CD4-positive, alpha-beta memory T cell (primary cell): ENCODE data around the gene GGN. TPM values are rescaled to one million over a fixed set of nuclear protein-coding genes. Genes with fewer than 3 reads are reported as not detected.
"Not testable (repeated sequence)": the region's sequence is repeated elsewhere in the genome, so short reads cannot be mapped to it uniquely, and the experiment has no call there.

Experiments
- CTCF ChIA-PET: fragments of 350-600 bp; sonication (Branson Sonifier 250); formaldehyde crosslinking; loops from one replicate; lab custom pipeline; 2021; ENCODE audit warnings: inconsistent platforms; ENCODE audit not compliant: partially characterized antibody; lab: Charles Lee
- POLR2A ChIA-PET: fragments of 350-600 bp; sonication (Branson Sonifier 250); formaldehyde crosslinking; loops from one replicate; lab custom pipeline; 2021; ENCODE audit not compliant: partially characterized antibody; lab: Charles Lee
- DNase-seq, 5 donors: peaks; one replicate each; pipeline versions ENCODE4 v3.0.0 to v3.0.0-alpha.2; 2020 to 2022; ENCODE audit warnings: mixed read lengths in 1 of 5
- H3K27ac ChIP-seq: one replicate; pipeline ENCODE4 v1.7.0; 2013; ENCODE audit warnings: low read depth, low read length
- H3K27me3 ChIP-seq: 2 replicates; pipeline ENCODE4 v1.7.0; 2013; ENCODE audit warnings: mild to moderate bottlenecking, low read length, moderate library complexity; ENCODE audit not compliant: insufficient read depth
- H3K36me3 ChIP-seq: 2 replicates; pipeline ENCODE4 v1.7.0; 2013; ENCODE audit warnings: mild to moderate bottlenecking, low read length, moderate library complexity; ENCODE audit not compliant: insufficient read depth
- H3K4me1 ChIP-seq: 2 replicates; pipeline ENCODE4 v1.7.0; 2013; ENCODE audit warnings: mild to moderate bottlenecking, low read length, moderate library complexity; ENCODE audit not compliant: insufficient read depth
- H3K4me3 ChIP-seq, 2 donors: one replicate each; pipeline ENCODE4 v1.7.0; 2013; ENCODE audit warnings: low read length in 2 of 2, mild to moderate bottlenecking in 1 of 2
- H3K9me3 ChIP-seq, 2 donors: one replicate each; pipeline ENCODE4 v1.7.0; 2013; ENCODE audit warnings: low read length in 2 of 2, control low read depth in 1 of 2; ENCODE audit not compliant: control insufficient read depth in 1 of 2
- H3K27ac Mint-ChIP-seq, 7 donors: one replicate each; pipeline ENCODE4 v1.8.0; 2020 to 2021; ENCODE audit warnings: mixed read lengths in 7 of 7, mild to moderate bottlenecking in 6 of 7, inconsistent platforms in 3 of 7, moderate library complexity in 3 of 7
- H3K27me3 Mint-ChIP-seq, 2 donors: one replicate each; pipeline ENCODE4 v1.8.0; 2020 to 2021; ENCODE audit warnings: mixed read lengths in 2 of 2
- H3K36me3 Mint-ChIP-seq, 2 donors: one replicate each; pipeline ENCODE4 v1.8.0; 2020 to 2021; ENCODE audit warnings: mixed read lengths in 2 of 2, inconsistent platforms in 1 of 2, mild to moderate bottlenecking in 1 of 2
- H3K4me1 Mint-ChIP-seq, 4 donors: one replicate each; pipeline ENCODE4 v1.8.0; 2020 to 2021; ENCODE audit warnings: mixed read lengths in 4 of 4, mild to moderate bottlenecking in 1 of 4
- H3K4me3 Mint-ChIP-seq, 8 donors: one replicate each; pipeline ENCODE4 v1.8.0; 2020 to 2021; ENCODE audit warnings: mixed read lengths in 8 of 8, mild to moderate bottlenecking in 7 of 8, moderate library complexity in 6 of 8, inconsistent platforms in 3 of 8
- H3K9me3 Mint-ChIP-seq, 8 donors: one replicate each; pipeline ENCODE4 v1.8.0; 2020 to 2021; ENCODE audit warnings: mixed read lengths in 8 of 8, mild to moderate bottlenecking in 5 of 8, inconsistent platforms in 3 of 8, moderate library complexity in 1 of 8
- intact Hi-C: fragments of 100-400 bp; cut with micrococcal nuclease; formaldehyde crosslinking; loops from one replicate; pipeline ENCODE4 v1.15.1; 2023
- polyA plus RNA-seq, 2 donors: library from polyadenylated mRNA; unstranded; fragments of 300-500 nt; fragmentation: Illumina TruSeq; gene quantifications; one replicate each; pipeline ENCODE4 v1.2.3, GENCODE V29; 2021
- total RNA-seq, 2 experiments: library from RNA; stranded (reverse); gene quantifications; one replicate each; pipeline ENCODE4 v1.2.3, GENCODE V29; 2021

GGN gene
- total and polyA plus RNA-seq, 4 experiments from 2014 or later, result 0.15 TPM; not detected in 3

GRCh38 chr19:38352611-38353010, 35.2 kb downstream of the GGN start:
- intact Hi-C loops, result no loop called here
- Mint-ChIP-seq H3K4me1 (no peaks in the 10 kb centered on the region), H3K27ac (peak overlapping the region in 1 of 7 donors; percentile 47), H3K4me3 (no peak overlapping the region), H3K36me3 (no peaks in the 10 kb centered on the region), H3K27me3 (no peaks in the 10 kb centered on the region), H3K9me3 (no peaks in the 10 kb centered on the region)
- DNase-seq, result no peak
- H3K27me3 ChIP-seq, result no peaks in the 10 kb centered on the region
- no peaks in the 10 kb centered on the region for H3K4me1 ChIP-seq
- ChIA-PET POLR2A (interaction anchor here (0.6 to 0.7 kb wide), 2 partner anchors 74 to 1232 kb away, joined by 3 read pairs; no protein-coding TSS in a partner anchor), CTCF (no interaction called here)
- H3K9me3 ChIP-seq, result no peaks in the 10 kb centered on the region
- H3K36me3 ChIP-seq, result no peaks in the 10 kb centered on the region
- H3K27ac ChIP-seq, result no peak overlapping the region
- no peak overlapping the region for H3K4me3 ChIP-seq

- no peak overlapping the region for H3K27ac Mint-ChIP-seq
Observed at GRCh38 chr19:38351865-38352395, 35.9 kb downstream of the GGN start.

GRCh38 chr19:38350883-38351282, 37.0 kb downstream of the GGN start:
- no peak for DNase-seq
- no peak overlapping the region for H3K4me3 Mint-ChIP-seq
- H3K27me3 Mint-ChIP-seq, result no peaks in the 10 kb centered on the region
- H3K27ac Mint-ChIP-seq, result no peak overlapping the region
- Histone ChIP-seq H3K4me3 (no peak overlapping the region), H3K27ac (no peak overlapping the region), H3K27me3 (no peaks in the 10 kb centered on the region), H3K9me3 (no peaks in the 10 kb centered on the region), H3K36me3 (no peaks in the 10 kb centered on the region), H3K4me1 (no peaks in the 10 kb centered on the region)
- peaks cover 0 to 1% of the 10 kb centered on the region in 2 donors for H3K36me3 Mint-ChIP-seq
- no peaks in the 10 kb centered on the region for H3K4me1 Mint-ChIP-seq
- ChIA-PET CTCF (no interaction called here), POLR2A (interaction anchor here (0.9 to 1.2 kb wide), 2 partner anchors 10 to 23 kb away, joined by 3 read pairs; partner anchors contain the start of gene PSMD8)
- intact Hi-C loops, result no loop called here
- H3K9me3 Mint-ChIP-seq, result no peaks in the 10 kb centered on the region

More at GRCh38 chr19:38351865-38352395, 35.9 kb downstream of the GGN start:
- Histone ChIP-seq H3K4me1 (no peaks in the 10 kb centered on the region), H3K36me3 (no peaks in the 10 kb centered on the region), H3K27ac (no peak overlapping the region), H3K9me3 (no peaks in the 10 kb centered on the region), H3K4me3 (no peak overlapping the region), H3K27me3 (no peaks in the 10 kb centered on the region)
- no peak for DNase-seq
- H3K36me3 Mint-ChIP-seq, result no peaks in the 10 kb centered on the region
- intact Hi-C loops, result no loop called here
- no peaks in the 10 kb centered on the region for H3K4me1 Mint-ChIP-seq
- H3K4me3 Mint-ChIP-seq, result no peak overlapping the region
- POLR2A ChIA-PET, result no interaction called here
- H3K9me3 Mint-ChIP-seq, result no peaks in the 10 kb centered on the region
- CTCF ChIA-PET, result no interaction called here
- no peaks in the 10 kb centered on the region for H3K27me3 Mint-ChIP-seq

GRCh38 chr19:38346837-38347236, 41.0 kb downstream of the GGN start:
- no peak for DNase-seq
- Histone ChIP-seq H3K4me3 (no peak overlapping the region), H3K27ac (no peak overlapping the region), H3K9me3 (no peaks in the 10 kb centered on the region), H3K36me3 (no peaks in the 10 kb centered on the region), H3K4me1 (no peaks in the 10 kb centered on the region), H3K27me3 (no peaks in the 10 kb centered on the region)
- no peaks in the 10 kb centered on the region for H3K4me1 Mint-ChIP-seq
- intact Hi-C loops, result no loop called here
- no peaks in the 10 kb centered on the region for H3K9me3 Mint-ChIP-seq
- peaks cover 1 to 3% of the 10 kb centered on the region in 2 donors for H3K36me3 Mint-ChIP-seq
- CTCF ChIA-PET, result no interaction called here
- POLR2A ChIA-PET, result no interaction called here
- H3K4me3 Mint-ChIP-seq, result no peak overlapping the region
- H3K27me3 Mint-ChIP-seq, result no peaks in the 10 kb centered on the region
- H3K27ac Mint-ChIP-seq, result no peak overlapping the region

- no peaks in the 10 kb centered on the region for H3K27me3 Mint-ChIP-seq
- Histone ChIP-seq H3K4me1 (peaks cover 7% of the 10 kb centered on the region), H3K4me3 (no peak overlapping the region), H3K9me3 (no peaks in the 10 kb centered on the region), H3K27ac (no peak overlapping the region), H3K36me3 (no peaks in the 10 kb centered on the region), H3K27me3 (no peaks in the 10 kb centered on the region)
- no peak overlapping the region for H3K4me3 Mint-ChIP-seq
- CTCF ChIA-PET, result no interaction called here
- DNase-seq, result no peak
- peaks cover 7 to 12% of the 10 kb centered on the region in 2 donors for H3K36me3 Mint-ChIP-seq
- peaks cover 11 to 17% (median 15%) of the 10 kb centered on the region in 4 donors for H3K4me1 Mint-ChIP-seq
- POLR2A ChIA-PET, result no interaction called here
- H3K9me3 Mint-ChIP-seq, result peaks cover 0 to 1% (median 0%) of the 10 kb centered on the region in 8 donors
- H3K27ac Mint-ChIP-seq, result peak overlapping the region in 2 of 7 donors; percentile 30 to 69
- intact Hi-C loops, result no loop called here
Observed at GRCh38 chr19:38340927-38341326, 46.9 kb downstream of the GGN start.

GRCh38 chr19:38339011-38339410, 48.8 kb downstream of the GGN start:
- Mint-ChIP-seq H3K27ac (peak overlapping the region in 1 of 7 donors; percentile 46), H3K4me3 (peak overlapping the region in 2 of 8 donors; percentile 30 to 63), H3K36me3 (peaks cover 5 to 14% of the 10 kb centered on the region in 2 donors), H3K4me1 (peaks cover 11 to 20% (median 16%) of the 10 kb centered on the region in 4 donors)
- intact Hi-C loops, result loop anchor here (5.0 to 10.0 kb wide), 3 partner anchors 197 to 1024 kb away; no protein-coding TSS in a partner anchor
- H3K27ac ChIP-seq, POLR2A ChIA-PET, H3K4me3 ChIP-seq, H3K9me3 Mint-ChIP-seq, H3K9me3 ChIP-seq, DNase-seq, H3K4me1 ChIP-seq, H3K36me3 ChIP-seq, H3K27me3 ChIP-seq, H3K27me3 Mint-ChIP-seq: not testable (repeated sequence)
- CTCF ChIA-PET, result interaction anchor here (2.0 kb wide), 1 partner anchor 96 kb away, joined by 13 read pairs; no protein-coding TSS in a partner anchor

GRCh38 chr19:38337360-38337653, 50.5 kb downstream of the GGN start:
- peaks cover 5 to 13% of the 10 kb centered on the region in 2 donors for H3K36me3 Mint-ChIP-seq
- H3K9me3 Mint-ChIP-seq, result peaks cover 0 to 2% (median 0%) of the 10 kb centered on the region in 8 donors
- H3K4me1 ChIP-seq, result peaks cover 7% of the 10 kb centered on the region
- POLR2A ChIA-PET, result interaction anchor here (0.8 to 4.2 kb wide), 4 partner anchors 18 to 281 kb away, joined by 3 to 90 read pairs (median 6); partner anchors contain the start of genes EIF3K, FAM98C and PSMD8
- H3K4me3 Mint-ChIP-seq, result peak overlapping the region; percentile 93 to 99 (median 96)
- peak overlapping the region; percentile 34 to 79 for H3K4me3 ChIP-seq
- no peaks in the 10 kb centered on the region for H3K9me3 ChIP-seq
- peaks cover 11 to 20% (median 16%) of the 10 kb centered on the region in 4 donors for H3K4me1 Mint-ChIP-seq
- intact Hi-C loops, result loop anchor here (5.0 to 10.0 kb wide), 3 partner anchors 195 to 1023 kb away; no protein-coding TSS in a partner anchor
- DNase-seq, result no peak
- H3K27ac ChIP-seq, result peak overlapping the region; percentile 83
- no peaks in the 10 kb centered on the region for H3K27me3 ChIP-seq
- no peaks in the 10 kb centered on the region for H3K27me3 Mint-ChIP-seq
- peak overlapping the region; percentile 94 to 100 (median 99) for H3K27ac Mint-ChIP-seq
- H3K36me3 ChIP-seq, result no peaks in the 10 kb centered on the region
- CTCF ChIA-PET, result interaction anchor here (1.0 to 2.0 kb wide), 4 partner anchors 37 to 103 kb away, joined by 3 to 13 read pairs (median 6); partner anchors contain the start of genes FAM98C and PSMD8
